ENCODE measurements around the gene PEX11G. TPM values are rescaled to one million over a fixed set of nuclear protein-coding genes. Genes with fewer than 3 reads are reported as not detected.

PEX11G gene
- polyA plus RNA-seq (ENCODE audit: insufficient read length in 3 of 3) = 1 to 10 TPM; 4.7 to 6.2 (median 5.4) TPM

GRCh38 chr19:7488736-7489353 is at the start of gene PEX11G:
TSS of gene PEX11G (minus strand) at chr19:7489035. CDS start at chr19:7489010, 25 bp downstream.
- peak; percentile 85 to 87 (median 87) for DNase-seq (ENCODE audit: low read depth in 3 of 3, low spot score in 2 of 3)

- DNase-seq (ENCODE audit: low read depth in 3 of 3, low spot score in 2 of 3) = no peak
Measured at GRCh38 chr19:7535998-7536695, 47.3 kb upstream of the PEX11G start.

- DNase-seq (ENCODE audit: low read depth in 3 of 3, low spot score in 2 of 3) = peak; percentile 88 to 92 (median 88)
Measured at GRCh38 chr19:7535047-7535997, 46.5 kb upstream of the PEX11G start, which contains the start of gene PNPLA6. TSS of gene PNPLA6 (plus strand) at chr19:7535717. CDS start at chr19:7535789, 72 bp downstream.

GRCh38 chr19:7534531-7535046 is 45.8 kb upstream of the PEX11G start:
- DNase-seq (ENCODE audit: low read depth in 3 of 3, low spot score in 2 of 3) = peak in 2 of 3 donors; percentile 47 to 55

GRCh38 chr19:7533925-7534480 is 45.2 kb upstream of the PEX11G start:
- DNase-seq (ENCODE audit: low read depth in 3 of 3, low spot score in 2 of 3) = peak in 2 of 3 donors; percentile 43 to 85

- peak in 1 of 3 donors; percentile 15 for DNase-seq (ENCODE audit: low read depth in 3 of 3, low spot score in 2 of 3)
Measured at GRCh38 chr19:7533281-7533885, 44.5 kb upstream of the PEX11G start.

- DNase-seq (ENCODE audit: low read depth in 3 of 3, low spot score in 2 of 3) = no peak
Measured at GRCh38 chr19:7529610-7530490, 41.0 kb upstream of the PEX11G start.

GRCh38 chr19:7529246-7529600 is 40.4 kb upstream of the PEX11G start:
- no peak for DNase-seq (ENCODE audit: low read depth in 3 of 3, low spot score in 2 of 3)

GRCh38 chr19:7528522-7529245 is 39.8 kb upstream of the PEX11G start:
- no peak for DNase-seq (ENCODE audit: low read depth in 3 of 3, low spot score in 2 of 3)

GRCh38 chr19:7528192-7528519 is 39.3 kb upstream of the PEX11G start:
- no peak for DNase-seq (ENCODE audit: low read depth in 3 of 3, low spot score in 2 of 3)

GRCh38 chr19:7527516-7528191 is 38.8 kb upstream of the PEX11G start:
- DNase-seq (ENCODE audit: low read depth in 3 of 3, low spot score in 2 of 3) = no peak

GRCh38 chr19:7526059-7526929 is 37.5 kb upstream of the PEX11G start:
- no peak for DNase-seq (ENCODE audit: low read depth in 3 of 3, low spot score in 2 of 3)

- no peak for DNase-seq (ENCODE audit: low read depth in 3 of 3, low spot score in 2 of 3)
Measured at GRCh38 chr19:7524992-7525739, 36.3 kb upstream of the PEX11G start.

GRCh38 chr19:7524523-7524922 is 35.7 kb upstream of the PEX11G start:
- no peak for DNase-seq (ENCODE audit: low read depth in 3 of 3, low spot score in 2 of 3)

- DNase-seq (ENCODE audit: low read depth in 3 of 3, low spot score in 2 of 3) = no peak
Measured at GRCh38 chr19:7522923-7523667, 34.3 kb upstream of the PEX11G start.
